ENCODE results near the gene KLC4. TPM values are rescaled to one million over a fixed set of nuclear protein-coding genes. Genes with fewer than 3 reads are reported as not detected.
"Not testable (repeated sequence)": the region's sequence is repeated elsewhere in the genome, so short reads cannot be mapped to it uniquely, and the experiment has no call there.

The KLC4 gene
- total and polyA plus RNA-seq, 9 donors: 19.4 to 36.3 (median 26.0) TPM

DNA sequence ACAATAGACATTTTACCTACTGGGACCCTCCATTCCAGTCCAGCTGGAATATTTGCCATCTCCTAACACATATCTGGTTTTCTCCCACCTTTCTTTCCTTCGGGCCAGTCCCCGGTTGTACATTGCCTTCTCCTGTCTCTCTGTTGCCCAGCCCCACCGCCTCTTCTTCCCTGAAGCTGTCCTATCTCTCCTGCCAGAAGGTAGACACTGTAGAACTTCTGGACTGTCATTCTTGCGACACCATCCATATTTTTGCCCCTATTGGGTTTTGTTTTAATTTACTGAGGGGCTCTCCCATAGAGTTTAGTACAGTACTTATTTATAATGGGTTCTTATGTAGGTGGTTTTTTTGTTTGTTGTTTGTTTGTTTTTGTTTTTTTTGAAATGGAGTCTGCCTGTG is 21.6 kb downstream of the KLC4 start:
- no peaks in the 10 kb centered on the region for H3K36me3 ChIP-seq (ENCODE audit: control insufficient read depth, insufficient read depth, low read length)
- no peak overlapping the region for H3K4me3 ChIP-seq (ENCODE audit: low read length)
- DNase-seq: no peak
- no peak overlapping the region for H3K27ac ChIP-seq (ENCODE audit: low read length)
- H3K9me3 ChIP-seq (replicated peaks; ENCODE audit: control insufficient read depth, low read depth, low read length): no peaks in the 10 kb centered on the region
- no peaks in the 10 kb centered on the region for H3K27me3 ChIP-seq (ENCODE audit: control insufficient read depth, insufficient read depth, low read length)
- 93% methylated on average over 2 of the region's 4 CpGs for WGBS (ENCODE audit: insufficient coverage)
- peaks cover 29% of the 10 kb centered on the region for H3K4me1 ChIP-seq (ENCODE audit: control insufficient read depth, insufficient read depth, low read length)

DNA sequence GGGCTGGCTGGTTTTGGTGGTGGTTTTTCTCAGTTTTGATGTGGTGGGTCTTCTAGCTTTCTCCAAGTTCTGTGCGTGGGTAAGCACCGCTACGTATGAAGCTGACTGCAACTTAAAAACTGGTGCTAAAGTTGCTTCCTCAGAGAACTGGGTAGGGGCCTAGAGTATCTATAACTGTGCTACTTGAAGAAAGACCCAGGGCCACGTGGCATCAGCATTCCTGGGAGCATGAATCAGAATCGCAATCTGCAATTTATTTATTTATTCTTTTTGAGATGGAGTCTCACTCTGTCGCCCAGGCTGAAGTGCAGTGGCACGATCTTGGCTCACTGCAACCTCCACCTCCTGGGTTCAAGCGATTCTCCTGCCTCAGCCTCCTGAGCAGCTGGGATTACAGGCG is 22.5 kb downstream of the KLC4 start:
- not testable (repeated sequence) for DNase-seq; H3K27ac ChIP-seq (ENCODE audit: low read length); H3K36me3 ChIP-seq (ENCODE audit: control insufficient read depth, insufficient read depth, low read length); H3K27me3 ChIP-seq (ENCODE audit: control insufficient read depth, insufficient read depth, low read length); H3K4me3 ChIP-seq (ENCODE audit: low read length); H3K9me3 ChIP-seq (replicated peaks; ENCODE audit: control insufficient read depth, low read depth, low read length)
- 94% methylated on average over 5 of the region's 9 CpGs for WGBS (ENCODE audit: insufficient coverage)
- peaks cover 28% of the 10 kb centered on the region for H3K4me1 ChIP-seq (ENCODE audit: control insufficient read depth, insufficient read depth, low read length)

DNA sequence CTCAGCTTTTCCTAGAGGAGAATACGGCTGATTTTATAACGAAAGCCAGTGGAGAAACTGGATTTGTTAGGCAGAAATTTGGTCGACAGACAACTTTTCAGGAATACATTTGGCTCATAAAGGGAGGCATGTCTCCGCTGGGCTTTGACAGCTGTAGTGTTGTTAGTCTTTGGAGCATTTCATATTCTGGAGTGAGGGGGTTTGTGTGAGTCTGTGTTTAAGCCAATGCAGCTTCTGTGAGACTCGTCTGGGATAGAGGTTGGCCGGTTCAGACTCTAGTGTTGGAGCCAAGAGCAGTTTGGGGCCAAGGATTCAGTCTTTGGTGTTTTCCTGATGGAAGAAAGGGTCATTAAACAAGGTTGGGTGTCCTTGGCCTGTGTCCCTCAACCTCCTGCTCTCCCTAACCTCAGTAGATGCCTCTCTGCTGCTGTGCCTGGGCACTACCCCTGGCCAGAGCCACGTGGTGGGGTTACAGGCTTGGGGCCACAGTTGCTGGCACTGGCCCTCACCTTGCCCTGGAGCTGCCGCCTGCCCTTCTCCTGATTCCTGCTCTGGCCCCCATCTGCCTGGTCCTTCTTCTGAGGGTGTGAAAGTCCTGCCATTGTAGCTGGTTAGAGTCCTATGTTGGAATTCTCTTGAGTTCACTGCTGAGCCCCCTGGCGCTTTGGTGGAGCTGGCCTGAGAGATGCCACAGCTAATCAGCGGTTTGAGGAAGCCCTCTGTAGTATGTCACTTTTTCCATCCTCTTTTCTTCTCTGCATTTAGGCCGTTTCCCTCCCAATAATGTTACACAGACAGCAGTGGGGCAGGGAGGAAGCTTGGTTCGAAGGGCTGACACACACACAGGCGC is 23.6 kb downstream of the KLC4 start:
- WGBS (ENCODE audit: insufficient coverage): 33% methylated on average over 7 of the region's 13 CpGs
- DNase-seq: peak; percentile 93
- Histone ChIP-seq H3K4me3 (ENCODE audit: low read length) (no peak overlapping the region), H3K27me3 (ENCODE audit: control insufficient read depth, insufficient read depth, low read length) (no peaks in the 10 kb centered on the region), H3K9me3 (replicated peaks; ENCODE audit: control insufficient read depth, low read depth, low read length) (no peaks in the 10 kb centered on the region), H3K27ac (ENCODE audit: low read length) (peak overlapping the region; percentile 64), H3K4me1 (ENCODE audit: control insufficient read depth, insufficient read depth, low read length) (peaks cover 17% of the 10 kb centered on the region), H3K36me3 (ENCODE audit: control insufficient read depth, insufficient read depth, low read length) (no peaks in the 10 kb centered on the region)

DNA sequence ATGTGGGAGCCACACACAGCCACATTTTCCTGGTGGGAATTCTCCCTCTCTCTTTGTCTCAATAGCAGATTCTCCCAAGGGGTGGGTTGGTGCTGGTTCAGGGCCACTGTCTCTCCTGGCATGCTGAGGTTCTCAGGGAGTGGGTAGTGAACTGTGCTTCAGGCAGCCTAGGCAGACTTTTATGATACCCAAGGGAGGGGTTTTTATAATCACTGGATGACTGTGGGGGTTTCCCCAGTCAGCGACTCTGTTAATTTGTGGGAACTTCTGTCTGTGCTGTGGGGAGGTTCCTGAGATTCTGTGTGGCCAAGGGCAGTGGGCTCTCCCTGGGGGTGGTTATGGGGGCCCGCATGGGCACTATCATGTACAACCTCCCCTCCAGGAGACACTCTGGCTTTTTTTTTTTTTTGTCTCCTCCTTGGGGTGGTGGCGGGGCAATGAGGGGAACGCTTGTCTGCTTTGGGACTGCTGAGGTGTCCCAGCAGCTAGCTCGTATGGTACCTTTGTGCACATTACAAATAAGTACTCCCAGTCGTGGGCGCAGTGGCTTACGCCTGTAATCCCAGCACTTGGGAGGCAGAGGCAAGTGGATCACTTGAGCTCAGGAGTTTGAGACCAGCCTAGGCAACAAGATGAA is 26.7 kb downstream of the KLC4 start:
- Histone ChIP-seq H3K27ac (ENCODE audit: low read length) (no peak overlapping the region), H3K4me3 (ENCODE audit: low read length) (no peak overlapping the region), H3K27me3 (ENCODE audit: control insufficient read depth, insufficient read depth, low read length) (no peaks in the 10 kb centered on the region), H3K4me1 (ENCODE audit: control insufficient read depth, insufficient read depth, low read length) (peaks cover 33% of the 10 kb centered on the region), H3K9me3 (replicated peaks; ENCODE audit: control insufficient read depth, low read depth, low read length) (no peaks in the 10 kb centered on the region), H3K36me3 (ENCODE audit: control insufficient read depth, insufficient read depth, low read length) (no peaks in the 10 kb centered on the region)
- no CpG with 5 or more reads among the region's 8 CpGs for WGBS (ENCODE audit: insufficient coverage)
- DNase-seq: no peak

DNA sequence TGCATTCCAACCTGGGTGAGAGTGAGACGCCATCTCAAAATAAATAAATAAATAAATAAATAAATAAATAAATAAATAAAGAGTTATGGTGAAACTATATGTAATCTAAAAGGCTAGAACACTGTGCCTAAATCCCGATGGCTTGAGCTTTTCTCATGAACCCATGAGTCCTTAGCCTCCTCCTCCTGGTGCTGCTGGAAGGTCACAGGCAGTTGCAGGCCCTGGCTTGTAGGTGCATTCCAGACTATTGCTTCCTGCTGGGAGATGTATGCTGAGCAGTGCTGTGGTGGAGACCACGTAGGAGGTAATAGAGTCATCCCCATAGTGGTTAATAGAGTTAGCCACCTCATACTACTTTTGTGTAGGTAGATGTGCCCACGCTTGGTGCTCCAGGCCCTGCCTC is 29.2 kb downstream of the KLC4 start:
- H3K4me1 ChIP-seq (ENCODE audit: control insufficient read depth, insufficient read depth, low read length): peaks cover 30% of the 10 kb centered on the region
- no peaks in the 10 kb centered on the region for H3K27me3 ChIP-seq (ENCODE audit: control insufficient read depth, insufficient read depth, low read length)
- H3K27ac ChIP-seq (ENCODE audit: low read length): no peak overlapping the region
- DNase-seq: no peak
- no peaks in the 10 kb centered on the region for H3K36me3 ChIP-seq (ENCODE audit: control insufficient read depth, insufficient read depth, low read length)
- H3K4me3 ChIP-seq (ENCODE audit: low read length): no peak overlapping the region
- no CpG with 5 or more reads among the region's 4 CpGs for WGBS (ENCODE audit: insufficient coverage)
- H3K9me3 ChIP-seq (replicated peaks; ENCODE audit: control insufficient read depth, low read depth, low read length): no peaks in the 10 kb centered on the region

DNA sequence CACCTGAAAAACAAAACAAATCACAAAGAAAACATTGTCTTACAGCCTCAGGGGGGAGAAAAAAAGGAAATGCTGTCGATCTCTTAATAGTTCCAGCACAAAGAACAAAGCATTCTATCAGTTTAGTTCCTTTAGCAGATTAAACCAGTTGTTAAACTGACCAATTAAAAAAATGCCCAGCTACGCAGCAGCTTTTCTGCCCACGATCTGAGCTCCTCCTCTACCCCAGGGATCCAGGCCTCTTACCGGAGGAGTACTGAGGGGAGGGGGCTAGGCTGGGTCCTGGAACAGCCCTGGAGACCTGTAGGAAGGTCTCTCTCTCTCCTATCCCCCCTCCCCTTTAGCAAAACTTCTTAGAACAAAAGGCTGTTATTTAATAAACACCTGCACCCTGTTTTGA is 30.0 kb downstream of the KLC4 start:
- WGBS (ENCODE audit: insufficient coverage): no CpG with 5 or more reads among the region's 4 CpGs
- H3K4me3 ChIP-seq (ENCODE audit: low read length): no peak overlapping the region
- H3K4me1 ChIP-seq (ENCODE audit: control insufficient read depth, insufficient read depth, low read length): peaks cover 36% of the 10 kb centered on the region
- no peaks in the 10 kb centered on the region for H3K9me3 ChIP-seq (replicated peaks; ENCODE audit: control insufficient read depth, low read depth, low read length)
- DNase-seq: no peak
- H3K27me3 ChIP-seq (ENCODE audit: control insufficient read depth, insufficient read depth, low read length): no peaks in the 10 kb centered on the region
- H3K27ac ChIP-seq (ENCODE audit: low read length): peak overlapping the region; percentile 74
- H3K36me3 ChIP-seq (ENCODE audit: control insufficient read depth, insufficient read depth, low read length): no peaks in the 10 kb centered on the region

DNA sequence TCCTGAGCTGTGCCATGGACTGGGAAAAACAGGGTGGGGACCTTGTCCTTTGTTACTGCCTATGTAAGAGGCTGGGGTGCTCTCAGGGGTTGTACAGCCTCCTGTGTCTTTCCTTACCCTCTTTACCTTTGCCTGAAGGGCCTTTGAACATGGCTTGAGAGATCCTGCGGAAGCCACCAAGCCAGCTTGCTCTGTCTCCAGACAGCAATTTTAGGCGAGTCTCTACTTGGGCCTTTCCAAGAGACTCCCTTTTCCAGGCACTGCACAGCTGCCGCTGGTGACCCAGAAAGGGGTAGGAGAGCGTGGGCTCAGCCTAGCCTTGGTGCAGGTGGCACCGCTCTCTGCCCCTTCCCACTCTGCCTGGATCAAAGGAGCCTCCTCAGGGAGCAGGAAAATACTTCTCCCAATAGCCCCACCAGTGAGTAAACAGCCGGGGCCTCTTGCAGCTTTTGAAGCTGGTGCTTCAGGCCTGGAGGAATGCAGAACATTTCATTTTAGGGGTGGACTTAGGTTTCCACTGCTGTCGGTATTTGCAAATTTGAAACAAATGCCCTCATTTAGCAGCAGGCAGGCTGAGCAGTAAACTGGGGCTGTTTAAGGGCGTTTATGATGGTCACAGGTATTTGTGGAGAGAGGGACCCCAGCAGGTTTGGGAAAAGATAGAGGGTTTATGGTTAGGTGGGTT is 30.6 kb downstream of the KLC4 start:
- Histone ChIP-seq H3K27ac (ENCODE audit: low read length) (peak overlapping the region; percentile 74), H3K9me3 (replicated peaks; ENCODE audit: control insufficient read depth, low read depth, low read length) (no peaks in the 10 kb centered on the region), H3K4me1 (ENCODE audit: control insufficient read depth, insufficient read depth, low read length) (peaks cover 36% of the 10 kb centered on the region), H3K27me3 (ENCODE audit: control insufficient read depth, insufficient read depth, low read length) (no peaks in the 10 kb centered on the region), H3K4me3 (ENCODE audit: low read length) (no peak overlapping the region), H3K36me3 (ENCODE audit: control insufficient read depth, insufficient read depth, low read length) (no peaks in the 10 kb centered on the region)
- 20% methylated on average over 5 of the region's 8 CpGs for WGBS (ENCODE audit: insufficient coverage)
- no peak for DNase-seq

DNA sequence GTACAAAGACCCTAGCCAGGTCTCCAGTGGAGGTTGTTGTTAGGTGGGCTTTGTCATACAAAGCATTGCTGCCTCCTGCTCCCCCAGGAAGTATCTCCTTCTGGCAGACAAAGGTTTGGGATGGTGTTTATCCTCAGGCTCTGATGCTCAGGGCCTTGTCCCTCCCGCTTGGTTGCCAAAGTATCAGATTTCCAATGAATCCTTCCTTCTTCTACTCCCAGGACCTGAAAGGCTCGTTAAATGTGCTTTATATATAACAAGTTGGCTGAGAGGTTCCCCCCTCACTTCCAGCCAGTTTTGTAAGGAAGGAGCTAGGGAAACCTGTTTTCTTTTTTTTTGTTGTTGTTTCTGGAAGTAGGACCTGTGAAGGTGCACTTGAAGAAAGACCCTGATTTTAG is 31.1 kb downstream of the KLC4 start:
- Histone ChIP-seq H3K4me3 (ENCODE audit: low read length) (no peak overlapping the region), H3K4me1 (ENCODE audit: control insufficient read depth, insufficient read depth, low read length) (peaks cover 36% of the 10 kb centered on the region), H3K36me3 (ENCODE audit: control insufficient read depth, insufficient read depth, low read length) (no peaks in the 10 kb centered on the region), H3K27ac (ENCODE audit: low read length) (peak overlapping the region; percentile 74), H3K27me3 (ENCODE audit: control insufficient read depth, insufficient read depth, low read length) (no peaks in the 10 kb centered on the region), H3K9me3 (replicated peaks; ENCODE audit: control insufficient read depth, low read depth, low read length) (no peaks in the 10 kb centered on the region)
- WGBS (ENCODE audit: insufficient coverage): no CpG with 5 or more reads among the region's 2 CpGs
- DNase-seq: peak; percentile 84

DNA sequence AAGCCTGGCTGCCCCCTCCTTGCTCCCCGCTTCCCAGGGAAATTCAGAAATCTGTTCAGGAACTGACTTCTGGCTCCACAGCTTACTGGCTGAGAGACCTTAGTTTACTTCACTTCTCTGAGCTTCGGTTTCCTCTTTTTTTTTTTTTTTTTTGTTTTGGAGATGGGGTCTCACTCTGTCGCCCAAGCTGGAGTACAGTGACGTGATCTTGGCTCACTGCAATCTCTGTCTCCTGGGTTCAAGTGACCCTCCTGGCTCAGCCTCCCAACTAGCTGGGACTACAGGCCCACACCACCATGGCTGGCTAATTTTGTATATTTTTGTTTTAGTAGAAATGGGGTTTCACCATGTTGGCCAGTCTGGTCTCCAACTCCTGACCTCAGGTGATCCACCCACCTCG is 31.6 kb downstream of the KLC4 start:
- peak; percentile 61 for DNase-seq

DNA sequence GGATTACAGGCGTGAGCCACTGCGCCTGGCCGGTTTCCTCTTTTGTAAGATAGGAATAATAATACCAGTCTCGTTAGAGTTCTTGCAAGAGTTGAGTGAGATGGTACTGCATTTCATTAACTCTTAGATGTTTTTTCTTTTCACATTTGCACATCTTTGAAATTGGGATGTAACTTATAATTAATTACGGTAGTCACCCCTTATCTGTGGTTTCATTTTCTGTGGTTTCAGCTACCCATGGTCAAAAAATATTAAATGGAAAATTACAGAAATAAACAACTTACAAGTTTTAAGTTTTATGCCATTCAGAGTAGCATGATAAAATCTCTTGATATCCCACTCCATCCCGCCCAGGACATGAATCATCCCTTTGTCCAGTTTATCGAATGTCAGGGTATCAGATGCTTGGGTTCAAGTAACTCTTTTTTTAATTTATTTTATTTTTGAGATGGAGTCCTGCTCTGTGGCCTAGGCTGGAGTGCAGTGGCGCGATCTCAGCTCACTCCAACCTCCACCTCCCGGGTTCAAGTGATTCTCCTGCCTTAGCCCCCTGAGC is 32.1 kb downstream of the KLC4 start:
- H3K9me3 ChIP-seq (replicated peaks; ENCODE audit: control insufficient read depth, low read depth, low read length): no peaks in the 10 kb centered on the region
- H3K4me3 ChIP-seq (ENCODE audit: low read length): no peak overlapping the region
- no peaks in the 10 kb centered on the region for H3K27me3 ChIP-seq (ENCODE audit: control insufficient read depth, insufficient read depth, low read length)
- WGBS (ENCODE audit: insufficient coverage): 100% methylated on average over 3 of the region's 10 CpGs
- no peaks in the 10 kb centered on the region for H3K36me3 ChIP-seq (ENCODE audit: control insufficient read depth, insufficient read depth, low read length)
- peaks cover 44% of the 10 kb centered on the region for H3K4me1 ChIP-seq (ENCODE audit: control insufficient read depth, insufficient read depth, low read length)
- H3K27ac ChIP-seq (ENCODE audit: low read length): no peak overlapping the region
- no peak for DNase-seq

More for the DNA sequence above, 31.6 kb downstream of the KLC4 start:
- Histone ChIP-seq H3K27me3 (ENCODE audit: control insufficient read depth, insufficient read depth, low read length) (no peaks in the 10 kb centered on the region), H3K36me3 (ENCODE audit: control insufficient read depth, insufficient read depth, low read length) (no peaks in the 10 kb centered on the region), H3K9me3 (replicated peaks; ENCODE audit: control insufficient read depth, low read depth, low read length) (no peaks in the 10 kb centered on the region), H3K4me3 (ENCODE audit: low read length) (no peak overlapping the region), H3K27ac (ENCODE audit: low read length) (peak overlapping the region; percentile 74), H3K4me1 (ENCODE audit: control insufficient read depth, insufficient read depth, low read length) (peaks cover 39% of the 10 kb centered on the region)
- 80% methylated on average over 1 of the region's 5 CpGs for WGBS (ENCODE audit: insufficient coverage)

Measured in muscle of leg (tissue), 11 donors.